NCI-H146 (cell line): Measurements from ENCODE around the gene PTOV1.

Experiments
- DNase-seq: peaks from one replicate; lab custom pipeline; 2025; lab: John Stamatoyannopoulos, UW

Gene PTOV1

DNA sequence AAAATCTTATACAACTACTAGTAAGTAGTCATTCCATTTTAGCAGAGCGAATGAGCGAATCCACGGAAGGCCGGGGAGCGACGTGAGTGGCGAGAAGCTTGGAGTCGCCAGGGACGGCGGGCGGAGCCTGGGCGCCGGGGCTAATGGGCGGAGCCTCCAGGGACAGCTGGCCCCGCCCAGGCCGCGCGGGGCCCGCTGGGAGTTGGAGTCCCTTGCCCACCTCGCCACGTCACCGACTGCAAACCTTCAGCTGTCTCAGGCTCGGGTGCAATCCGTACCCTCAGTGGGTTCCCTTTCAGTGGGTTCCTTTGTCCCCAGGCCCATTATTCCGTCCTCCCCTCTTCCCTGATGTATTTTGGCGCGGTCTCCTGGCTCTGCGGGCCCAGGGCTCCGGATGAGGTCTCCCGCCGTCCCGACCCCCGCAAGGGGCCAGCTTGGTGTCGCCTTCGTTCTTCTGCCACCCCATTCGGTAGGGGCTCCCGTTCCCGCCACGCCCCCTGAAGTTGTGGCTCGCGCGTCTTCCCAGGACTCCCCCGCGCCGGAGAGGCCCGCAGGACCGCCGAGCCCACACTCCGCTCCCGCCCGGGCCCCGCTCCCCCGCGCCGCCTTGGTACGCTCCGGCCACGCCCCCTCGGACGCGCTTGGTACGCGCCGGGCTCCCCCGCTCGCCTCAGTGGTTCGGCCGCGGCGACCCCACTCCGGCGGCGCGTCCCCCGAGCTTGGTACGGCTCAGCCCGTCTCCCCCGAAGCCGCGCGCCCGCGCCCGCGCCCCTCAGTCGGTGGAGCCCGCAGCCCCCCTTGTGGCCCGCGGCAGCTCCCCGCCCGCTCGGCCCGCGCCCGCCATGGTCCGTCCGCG lies at the start of gene PTOV1:
TSS of gene PTOV1 (plus strand) at position 673 of the 856 bp plus-strand sequence.
- DNase-seq, result peak; percentile 95

GRCh38 chr19:49801401-49801888 lies 49.5 kb upstream of the PTOV1 start:
- DNase-seq, result no peak

DNA sequence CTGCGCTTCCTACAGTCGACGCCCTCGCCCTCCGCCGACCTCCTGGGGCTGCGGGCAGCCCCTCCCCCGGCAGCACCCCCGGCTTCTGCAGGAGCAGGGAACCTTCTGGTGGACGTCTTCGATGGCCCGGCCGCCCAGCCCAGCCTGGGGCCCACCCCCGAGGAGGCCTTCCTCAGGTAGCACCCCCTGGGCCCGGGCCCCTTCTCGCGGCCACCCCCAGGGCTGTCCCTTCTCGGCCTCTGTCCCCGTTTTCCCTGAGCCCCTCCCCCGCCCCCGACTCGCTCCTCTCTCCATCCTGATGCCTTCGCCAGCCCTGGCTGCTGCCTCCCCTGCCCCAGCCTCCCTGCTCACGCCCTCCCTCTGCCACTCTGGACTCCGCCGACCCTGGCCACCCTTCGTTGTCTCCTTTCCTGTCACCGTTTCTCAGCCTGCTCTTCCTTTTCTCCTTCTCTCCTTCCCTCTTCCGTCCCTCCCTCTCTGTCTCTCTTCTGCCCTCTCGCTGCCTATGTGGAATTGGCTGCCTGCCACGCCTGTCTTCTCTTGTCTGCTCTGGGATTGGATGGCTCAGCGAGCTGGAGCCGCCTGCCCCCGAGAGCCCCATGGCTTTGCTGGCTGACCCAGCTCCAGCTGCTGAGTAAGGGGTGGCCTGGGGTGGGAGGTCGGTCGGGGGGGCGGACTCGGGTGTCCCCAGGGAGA lies 48.8 kb upstream of the PTOV1 start:
- DNase-seq, result no peak

- DNase-seq, result no peak
Observed at GRCh38 chr19:49802836-49803528, 48.0 kb upstream of the PTOV1 start.

- DNase-seq, result no peak
Observed at GRCh38 chr19:49803529-49803856, 47.5 kb upstream of the PTOV1 start.

- DNase-seq, result no peak
Observed at GRCh38 chr19:49805822-49806619, 44.9 kb upstream of the PTOV1 start.

DNA sequence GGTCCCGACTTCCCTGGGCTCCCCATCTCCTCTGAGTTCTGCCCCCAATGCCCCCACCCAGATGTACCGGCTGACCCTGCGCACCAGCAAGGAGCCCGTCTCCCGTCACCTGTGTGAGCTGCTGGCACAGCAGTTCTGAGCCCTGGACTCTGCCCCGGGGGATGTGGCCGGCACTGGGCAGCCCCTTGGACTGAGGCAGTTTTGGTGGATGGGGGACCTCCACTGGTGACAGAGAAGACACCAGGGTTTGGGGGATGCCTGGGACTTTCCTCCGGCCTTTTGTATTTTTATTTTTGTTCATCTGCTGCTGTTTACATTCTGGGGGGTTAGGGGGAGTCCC lies 44.4 kb upstream of the PTOV1 start:
- no peak for DNase-seq

- DNase-seq, result no peak
Observed at GRCh38 chr19:49807058-49807903, 43.7 kb upstream of the PTOV1 start.

DNA sequence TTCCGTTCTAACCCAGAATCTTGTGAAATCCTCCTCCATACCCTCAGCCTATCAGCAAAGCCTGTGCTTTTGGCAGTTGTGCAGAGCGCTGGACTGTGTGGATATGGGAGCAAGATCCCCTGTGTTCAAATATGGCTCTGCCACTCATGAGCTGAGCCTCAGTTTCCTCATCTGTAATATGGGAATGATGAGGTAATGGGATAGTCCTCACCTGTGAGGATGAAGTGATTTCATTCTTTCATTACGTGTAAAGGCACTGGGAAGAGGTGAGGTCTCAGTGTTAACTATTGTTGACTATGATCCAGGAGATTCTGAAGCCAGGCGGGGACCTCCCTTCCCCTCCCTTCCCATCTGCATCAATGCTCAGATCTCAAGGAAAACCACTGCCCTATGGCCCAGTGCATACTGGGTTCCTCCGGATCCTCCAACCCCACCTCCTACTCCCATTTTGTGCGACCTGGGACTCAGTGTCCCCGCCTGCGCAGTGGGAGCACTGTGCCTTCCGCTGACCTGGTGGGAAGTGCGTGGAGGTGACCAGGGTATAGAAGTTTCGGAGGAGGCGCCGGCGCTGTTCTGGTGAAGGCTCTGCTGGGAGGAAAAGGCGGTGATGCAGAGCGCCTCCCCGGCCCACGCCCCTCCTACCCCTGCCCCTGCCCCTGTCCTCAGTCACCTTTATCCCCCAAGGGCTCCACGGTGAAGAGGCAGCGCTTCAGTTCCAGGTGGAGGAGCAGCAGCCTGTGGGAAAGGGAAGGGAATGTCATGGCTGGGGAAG lies 42.9 kb upstream of the PTOV1 start:
- no peak for DNase-seq

GRCh38 chr19:49808711-49809159 lies 42.2 kb upstream of the PTOV1 start:
- DNase-seq, result peak; percentile 23

- no peak for DNase-seq
Observed at GRCh38 chr19:49809160-49809940, 41.6 kb upstream of the PTOV1 start.

- DNase-seq, result no peak
Observed at GRCh38 chr19:49809941-49810389, 41.0 kb upstream of the PTOV1 start.

- DNase-seq, result no peak
Observed at GRCh38 chr19:49811328-49811727, 39.6 kb upstream of the PTOV1 start.

DNA sequence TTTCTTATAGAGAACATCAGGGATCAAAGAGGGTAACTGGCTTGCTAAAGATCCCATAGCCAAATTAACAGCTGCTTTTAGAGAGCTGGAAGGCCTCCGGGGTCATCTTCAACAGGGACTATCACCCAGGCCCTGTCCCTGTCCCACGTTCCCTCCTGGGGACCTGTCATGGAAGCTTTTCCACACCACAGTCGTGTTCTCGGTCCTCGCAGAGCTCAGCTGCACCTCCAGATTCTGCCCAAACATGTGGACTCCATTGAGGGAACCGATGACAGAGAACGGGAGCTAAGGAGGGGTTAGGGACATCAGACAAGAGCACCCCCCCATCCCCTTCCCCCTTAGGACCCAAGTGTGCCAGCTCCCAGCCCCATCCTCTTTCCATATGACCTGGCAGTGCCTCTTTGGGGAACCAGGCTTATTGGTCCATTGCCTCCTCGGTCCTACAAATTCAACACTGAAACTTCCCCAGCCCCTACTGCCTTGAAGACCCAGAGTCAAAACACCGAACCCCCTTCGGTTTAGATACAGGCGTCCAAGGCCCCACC lies 38.4 kb upstream of the PTOV1 start:
- DNase-seq, result no peak

DNA sequence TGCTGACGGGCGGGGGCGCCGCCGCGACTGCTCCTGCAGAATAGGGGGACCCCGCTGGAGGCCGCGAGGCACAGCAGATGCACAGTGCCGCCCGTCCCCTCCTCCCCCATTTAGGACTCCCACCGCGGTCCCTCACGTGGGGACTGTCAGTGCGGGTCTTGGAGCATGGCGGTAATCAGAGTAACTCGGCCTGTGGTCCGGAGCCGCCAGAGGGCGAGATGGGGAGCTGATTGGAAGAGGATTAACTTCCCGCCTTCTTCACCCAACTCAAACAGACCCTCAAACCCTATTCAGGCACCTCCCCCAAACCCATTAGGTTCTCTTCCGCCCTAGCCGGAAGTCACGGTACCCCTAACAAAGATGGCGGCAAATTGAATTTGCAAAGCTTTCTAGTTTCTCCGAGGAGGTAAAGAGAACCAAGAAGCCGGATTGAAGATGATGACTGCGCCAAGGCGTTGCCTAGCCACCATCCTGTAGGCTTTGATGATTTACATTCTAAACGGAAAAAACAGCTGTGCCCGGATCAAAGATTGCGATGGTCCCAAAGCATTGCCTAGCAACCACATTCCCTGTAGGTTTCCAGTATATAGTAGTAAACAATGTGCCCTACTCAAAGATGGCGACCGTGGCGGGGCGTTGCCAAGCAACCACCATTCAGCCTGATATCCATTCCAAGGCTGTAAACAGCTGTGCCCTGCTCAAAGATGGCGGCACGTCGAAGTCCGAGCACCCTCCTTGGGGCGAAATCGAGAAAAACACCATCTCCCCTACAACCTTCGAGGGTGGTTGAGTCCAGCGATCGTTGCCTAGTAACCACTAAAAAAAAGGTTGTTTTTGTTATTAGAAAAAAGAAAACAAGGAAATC lies 37.7 kb upstream of the PTOV1 start, which contains the start of gene FUZ:
TSS of gene FUZ (minus strand) at position 296 of the 865 bp plus-strand sequence. CDS start at position 110, 186 bp downstream.
- peak; percentile 99 for DNase-seq

- no peak for DNase-seq
Observed at GRCh38 chr19:49814010-49814409, 36.9 kb upstream of the PTOV1 start.

DNA sequence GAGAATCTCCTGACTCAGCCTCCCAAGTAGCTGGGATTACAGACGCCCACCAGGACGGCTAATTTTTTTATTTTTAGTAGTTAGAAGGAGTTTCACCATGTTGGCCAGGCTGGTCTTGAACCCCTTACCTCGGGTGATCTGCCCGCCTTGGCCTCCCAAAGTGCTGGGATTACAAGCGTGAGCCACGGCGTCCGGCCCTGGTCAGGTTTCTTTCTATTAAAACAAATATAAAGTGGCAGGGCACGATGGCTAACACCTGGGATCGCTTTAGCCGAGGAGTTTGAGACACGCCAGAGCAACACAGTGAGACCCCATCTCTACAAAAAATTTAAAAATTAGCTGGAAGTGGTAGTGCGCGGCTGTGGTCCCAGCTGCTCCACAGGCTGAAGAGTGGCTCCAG lies 34.4 kb upstream of the PTOV1 start:
- no peak for DNase-seq
